ENCODE results near the gene COMT.
A peak's percentile ranks its signal among the peaks of the same experiment; 100 is the strongest.

Gene COMT

GRCh38 chr22:19958083-19959042 lies 16.8 kb downstream of the COMT start:
- Histone ChIP-seq H3K27ac (replicated peaks) (no peak overlapping the region), H3K4me3 (replicated peaks; ENCODE audit: insufficient read depth, low read length) (no peak overlapping the region), H3K27me3 (ENCODE audit: insufficient read depth, poor library complexity, severe bottlenecking) (no peaks in the 10 kb centered on the region)
- TF ChIP-seq REST (IDR thresholded peaks at IDR 0.05; ENCODE audit: insufficient replicate concordance, low read depth) (no peak), GABPA (IDR thresholded peaks at IDR 0.05; ENCODE audit: low read depth) (no peak), POLR2AphosphoS5 (IDR thresholded peaks at IDR 0.05; ENCODE audit: low read depth) (no peak; the same call in 1 of the 2 replicates), SPI1 (IDR thresholded peaks at IDR 0.05; ENCODE audit: borderline replicate concordance, low read depth) (no peak)
- TF ChIP-seq, protein P1, sequence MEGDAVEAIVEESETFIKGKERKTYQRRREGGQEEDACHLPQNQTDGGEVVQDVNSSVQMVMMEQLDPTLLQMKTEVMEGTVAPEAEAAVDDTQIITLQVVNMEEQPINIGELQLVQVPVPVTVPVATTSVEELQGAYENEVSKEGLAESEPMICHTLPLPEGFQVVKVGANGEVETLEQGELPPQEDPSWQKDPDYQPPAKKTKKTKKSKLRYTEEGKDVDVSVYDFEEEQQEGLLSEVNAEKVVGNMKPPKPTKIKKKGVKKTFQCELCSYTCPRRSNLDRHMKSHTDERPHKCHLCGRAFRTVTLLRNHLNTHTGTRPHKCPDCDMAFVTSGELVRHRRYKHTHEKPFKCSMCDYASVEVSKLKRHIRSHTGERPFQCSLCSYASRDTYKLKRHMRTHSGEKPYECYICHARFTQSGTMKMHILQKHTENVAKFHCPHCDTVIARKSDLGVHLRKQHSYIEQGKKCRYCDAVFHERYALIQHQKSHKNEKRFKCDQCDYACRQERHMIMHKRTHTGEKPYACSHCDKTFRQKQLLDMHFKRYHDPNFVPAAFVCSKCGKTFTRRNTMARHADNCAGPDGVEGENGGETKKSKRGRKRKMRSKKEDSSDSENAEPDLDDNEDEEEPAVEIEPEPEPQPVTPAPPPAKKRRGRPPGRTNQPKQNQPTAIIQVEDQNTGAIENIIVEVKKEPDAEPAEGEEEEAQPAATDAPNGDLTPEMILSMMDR (IDR thresholded peaks at IDR 0.05; ENCODE audit: insufficient read depth, low read length): no peak
- no peak for DNase-seq (ENCODE audit: low read depth in 1 of 2, low spot score in 1 of 2)

DNA sequence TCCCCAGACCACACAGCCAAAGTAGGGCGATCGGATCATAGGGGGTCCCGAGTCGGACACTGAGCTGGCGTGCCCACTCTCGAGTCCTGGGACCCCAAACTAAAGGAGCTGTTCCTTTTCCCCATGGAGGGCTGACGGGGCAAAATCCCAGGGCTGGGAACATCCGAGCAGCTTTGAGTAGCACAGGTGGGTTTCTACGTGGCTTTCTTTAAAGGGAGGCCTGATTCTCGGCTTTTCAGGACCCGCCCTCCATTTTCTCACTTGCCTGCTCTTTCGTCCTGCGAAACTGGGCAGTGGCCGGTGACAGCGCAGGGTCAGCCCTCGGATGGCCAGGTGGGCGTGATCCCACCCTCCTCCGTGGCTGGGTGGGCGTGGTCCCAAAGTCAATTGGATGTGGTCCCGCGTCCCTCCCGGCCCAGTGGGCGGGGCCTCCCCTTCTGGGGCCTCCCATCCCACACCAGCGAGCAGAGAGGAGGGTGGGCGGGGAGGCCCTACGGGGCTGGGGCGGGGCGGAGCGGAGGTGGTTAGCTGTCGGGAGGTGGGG lies 17.5 kb downstream of the COMT start:
- Histone ChIP-seq H3K27me3 (ENCODE audit: insufficient read depth, poor library complexity, severe bottlenecking) (no peaks in the 10 kb centered on the region), H3K27ac (replicated peaks) (no peak overlapping the region), H3K4me3 (replicated peaks; ENCODE audit: insufficient read depth, low read length) (no peak overlapping the region)
- DNase-seq (ENCODE audit: low read depth in 1 of 2, low spot score in 1 of 2): no peak
- TF ChIP-seq, protein P1 (IDR thresholded peaks at IDR 0.05; ENCODE audit: insufficient read depth, low read length): no peak
- TF ChIP-seq REST (IDR thresholded peaks at IDR 0.05; ENCODE audit: insufficient replicate concordance, low read depth): no peak
- TF ChIP-seq POLR2AphosphoS5 (IDR thresholded peaks at IDR 0.05; ENCODE audit: low read depth): no peak
- TF ChIP-seq SPI1 (IDR thresholded peaks at IDR 0.05; ENCODE audit: borderline replicate concordance, low read depth): no peak

DNA sequence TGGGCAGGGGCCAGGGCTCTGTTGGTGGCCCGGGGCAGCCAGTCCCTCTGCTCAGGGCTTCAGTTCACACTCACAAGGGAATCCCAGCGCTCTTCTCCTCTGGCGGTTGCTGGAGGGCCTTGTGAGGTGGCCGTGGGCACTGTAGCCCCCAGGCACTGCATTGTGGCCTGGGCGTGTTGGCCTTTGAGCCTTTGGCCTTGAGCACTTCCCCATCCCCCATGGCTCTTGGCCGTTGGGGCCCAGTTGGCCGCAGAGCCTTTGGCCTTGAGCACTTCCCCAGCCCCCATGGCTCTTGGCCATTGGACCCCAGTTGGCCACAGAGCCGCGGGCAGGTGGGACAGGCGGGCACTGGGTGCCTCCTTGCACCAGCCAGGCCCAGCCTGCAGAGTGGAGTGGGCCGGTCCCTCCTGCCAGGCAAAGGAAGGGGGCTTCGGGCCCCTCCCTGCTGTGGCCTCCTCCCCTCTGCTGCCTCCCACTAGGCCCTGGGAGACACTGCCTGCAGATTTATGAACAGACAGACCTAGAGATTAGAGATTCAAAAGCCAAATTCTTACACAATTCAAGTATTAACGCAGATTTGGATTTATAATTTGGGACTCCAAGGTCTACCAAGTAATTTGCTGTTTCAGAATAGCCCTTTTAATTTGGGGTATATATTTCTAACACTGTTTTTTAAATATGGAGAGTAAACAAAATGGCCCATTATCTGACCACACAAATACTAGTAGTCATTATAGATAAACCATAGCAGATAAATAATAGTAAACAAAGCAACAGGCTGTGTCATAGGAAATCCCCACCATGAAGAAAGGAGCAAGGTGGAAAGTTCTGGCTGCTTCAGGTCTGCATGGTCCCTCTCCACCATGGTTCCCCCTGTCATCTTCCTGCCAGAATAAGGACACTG lies 18.3 kb downstream of the COMT start:
- H3K27ac ChIP-seq (replicated peaks): no peak overlapping the region
- TF ChIP-seq, protein P1 (IDR thresholded peaks at IDR 0.05; ENCODE audit: insufficient read depth, low read length): no peak
- TF ChIP-seq SPI1 (IDR thresholded peaks at IDR 0.05; ENCODE audit: borderline replicate concordance, low read depth): no peak
- peak; percentile 37; the same call in 1 of the 2 replicates for TF ChIP-seq POLR2AphosphoS5 (IDR thresholded peaks at IDR 0.05; ENCODE audit: low read depth)
- no peak for TF ChIP-seq REST (IDR thresholded peaks at IDR 0.05; ENCODE audit: insufficient replicate concordance, low read depth)
- TF ChIP-seq GABPA (IDR thresholded peaks at IDR 0.05; ENCODE audit: low read depth): no peak
- DNase-seq (ENCODE audit: low read depth in 1 of 2, low spot score in 1 of 2): no peak
- no peaks in the 10 kb centered on the region for H3K27me3 ChIP-seq (ENCODE audit: insufficient read depth, poor library complexity, severe bottlenecking)
- no peak overlapping the region for H3K4me3 ChIP-seq (replicated peaks; ENCODE audit: insufficient read depth, low read length)

Data from HL-60 (cell line).